GM21619 (cell line): Measurements from ENCODE around the gene RTN4.

ENCODE experiments used
- ATAC-seq: cut with Tn5 transposase; IDR thresholded peaks from one replicate; pipeline ENCODE4 v1.9.1; 2021; ENCODE audit not compliant: unreplicated experiment

Gene RTN4

DNA sequence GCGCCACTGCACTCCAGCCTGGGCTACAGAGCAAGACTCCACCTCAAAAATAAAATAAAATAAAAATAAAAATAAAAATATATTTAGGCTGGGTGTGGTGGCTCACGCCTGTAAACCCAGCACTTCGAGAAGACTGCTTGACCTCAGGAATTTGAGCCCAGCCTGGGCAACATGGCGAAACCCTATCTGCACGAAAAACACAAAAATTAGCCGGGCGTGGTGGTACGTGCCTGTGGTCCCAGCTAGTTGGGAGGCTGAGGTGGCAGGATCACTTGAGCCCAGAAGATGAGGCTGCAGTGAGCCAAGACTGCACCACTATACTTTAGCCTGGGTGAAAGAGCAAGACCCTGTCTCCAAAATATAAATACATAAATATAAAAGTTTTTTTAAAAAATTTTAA, 6.4 kb downstream of the RTN4 start:
- ATAC-seq, result no peak

DNA sequence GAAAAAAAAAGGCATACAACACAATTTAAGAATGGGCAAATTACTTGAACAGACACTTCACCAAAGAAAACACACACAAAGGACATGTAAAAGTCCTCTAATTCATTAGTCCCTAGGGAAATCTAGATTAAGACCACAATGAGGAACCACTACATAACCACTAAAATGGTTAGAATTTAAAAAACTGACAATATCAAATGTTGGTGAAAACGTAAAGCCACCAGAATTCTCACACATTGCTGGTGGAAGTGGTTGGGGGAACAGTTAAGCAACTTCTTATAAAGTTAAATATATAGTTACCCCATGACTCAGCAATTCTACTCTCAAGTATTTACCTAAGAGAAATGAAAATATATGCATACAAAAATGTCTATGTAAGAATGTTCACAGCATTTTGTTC, 11.8 kb downstream of the RTN4 start:
- no peak for ATAC-seq

DNA sequence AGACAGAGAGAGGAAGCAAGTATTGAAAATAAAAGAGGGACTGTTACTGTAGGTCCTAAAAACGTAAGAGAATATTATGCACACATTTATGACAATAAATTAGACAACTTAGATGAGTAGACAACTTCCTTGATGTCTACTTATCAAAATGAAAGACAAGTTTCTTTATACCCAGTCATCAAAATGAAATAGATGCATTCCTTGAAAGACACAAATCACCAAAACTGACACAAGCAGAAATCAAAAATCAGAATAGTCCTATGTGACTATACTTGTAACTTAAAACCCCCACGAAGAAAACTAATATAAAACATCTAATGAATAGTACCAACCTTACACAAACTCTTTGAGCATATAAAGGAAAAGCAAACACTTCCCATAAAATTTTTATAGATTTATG, 14.5 kb downstream of the RTN4 start:
- ATAC-seq, result no peak

DNA sequence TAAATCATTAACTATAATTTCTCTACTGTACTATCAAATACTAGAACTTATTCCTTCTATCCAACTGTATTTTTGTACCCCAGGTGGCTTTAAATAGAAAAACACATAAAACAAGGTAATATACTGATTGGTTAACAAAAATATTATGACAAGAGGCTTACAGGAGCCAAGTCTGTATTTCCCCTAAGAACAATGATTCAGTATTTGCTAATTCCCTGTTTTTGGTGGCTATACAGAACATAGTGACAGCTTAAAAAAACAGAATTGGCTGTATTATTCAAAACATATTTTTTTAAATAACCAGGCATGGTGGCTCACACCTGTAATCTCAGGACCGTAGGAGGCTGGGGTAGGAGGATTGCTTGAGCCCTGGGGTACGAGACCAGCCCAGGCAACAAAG, 16.3 kb downstream of the RTN4 start:
- ATAC-seq, result no peak

DNA sequence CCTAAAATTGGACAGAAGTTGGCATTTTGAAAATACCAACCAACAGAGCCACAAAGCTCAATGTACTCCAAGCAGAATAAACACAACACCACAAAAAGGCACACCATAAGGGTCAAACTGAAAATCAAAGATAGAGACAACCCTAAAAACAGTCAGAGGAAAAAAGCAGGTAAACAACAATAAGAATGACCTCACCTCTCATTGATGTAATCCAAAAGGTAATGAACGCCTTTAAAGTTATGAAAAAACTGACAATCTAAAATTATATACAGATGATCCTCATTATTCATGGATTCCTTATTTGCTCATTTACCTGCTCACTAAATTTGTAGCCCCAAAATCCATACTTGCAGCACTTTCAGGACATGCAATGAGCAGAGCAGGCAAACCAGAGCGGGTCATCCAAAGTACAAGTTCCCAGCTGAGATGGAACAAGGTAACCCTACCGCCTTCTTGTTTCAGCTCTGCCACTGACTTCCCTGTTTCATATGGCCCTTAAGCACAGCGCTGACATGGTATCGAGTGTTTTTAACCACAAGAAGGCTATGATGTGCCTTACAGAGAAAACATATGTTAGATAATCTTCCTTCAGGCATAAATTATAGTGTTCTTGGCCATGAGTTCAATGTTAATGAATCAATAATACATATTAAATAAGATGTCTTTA, 17.0 kb downstream of the RTN4 start:
- peak; percentile 92 for ATAC-seq

DNA sequence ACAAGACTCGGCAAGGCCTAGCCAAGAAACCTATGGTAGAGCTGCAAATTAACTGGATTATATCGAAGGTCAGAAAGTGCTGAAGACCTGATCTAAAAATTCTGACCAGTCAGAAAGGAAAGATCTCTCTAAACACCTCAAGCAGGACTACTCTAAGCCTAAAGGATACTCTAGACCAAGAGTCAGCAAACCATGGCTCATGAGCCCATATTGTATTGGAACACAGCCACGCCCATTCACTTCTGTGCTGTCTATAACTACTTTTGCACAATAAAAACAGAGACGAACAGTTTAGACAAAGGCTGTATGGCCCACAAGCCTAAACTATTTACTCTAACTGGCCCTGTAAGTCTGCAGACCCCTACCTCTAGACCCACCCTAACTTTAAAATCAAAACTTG, 18.7 kb downstream of the RTN4 start:
- no peak for ATAC-seq

DNA sequence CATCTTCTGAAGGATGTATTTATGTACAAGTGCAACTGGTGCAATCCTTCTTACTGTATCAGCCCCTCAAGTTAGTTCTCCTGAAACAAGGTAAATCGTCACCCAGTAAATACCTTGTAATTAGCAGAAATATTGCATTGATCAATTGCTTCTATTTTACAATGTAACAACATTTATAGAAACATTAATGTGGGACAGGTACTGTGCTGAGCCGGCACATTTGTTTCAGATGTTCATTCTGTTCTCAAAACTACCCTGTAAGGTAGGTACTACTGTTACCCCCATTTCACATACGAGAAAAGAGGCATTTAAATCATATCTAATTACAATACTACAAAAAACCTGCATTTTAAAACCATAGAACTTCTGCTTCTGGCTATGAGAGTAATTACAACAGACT, 19.5 kb downstream of the RTN4 start:
- ATAC-seq, result no peak

DNA sequence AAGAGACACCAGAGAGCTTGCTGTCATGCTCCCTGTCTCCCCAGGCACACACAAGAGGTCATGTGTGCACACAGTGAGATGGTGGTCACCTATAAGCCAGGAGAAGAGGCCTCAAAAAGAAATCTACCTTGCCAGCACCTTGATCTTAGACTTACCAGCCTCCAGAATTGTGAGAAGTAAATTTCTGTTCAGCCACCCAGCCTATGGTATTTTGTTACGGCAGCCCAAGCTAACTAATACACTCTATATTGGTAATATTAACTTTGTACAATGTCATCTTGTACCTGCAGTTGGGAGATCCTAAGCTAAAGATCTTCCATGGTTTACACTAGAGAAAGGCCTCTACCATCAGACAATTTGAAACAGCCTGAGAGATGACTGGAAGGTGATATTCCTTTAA, 21.2 kb downstream of the RTN4 start:
- ATAC-seq, result no peak

DNA sequence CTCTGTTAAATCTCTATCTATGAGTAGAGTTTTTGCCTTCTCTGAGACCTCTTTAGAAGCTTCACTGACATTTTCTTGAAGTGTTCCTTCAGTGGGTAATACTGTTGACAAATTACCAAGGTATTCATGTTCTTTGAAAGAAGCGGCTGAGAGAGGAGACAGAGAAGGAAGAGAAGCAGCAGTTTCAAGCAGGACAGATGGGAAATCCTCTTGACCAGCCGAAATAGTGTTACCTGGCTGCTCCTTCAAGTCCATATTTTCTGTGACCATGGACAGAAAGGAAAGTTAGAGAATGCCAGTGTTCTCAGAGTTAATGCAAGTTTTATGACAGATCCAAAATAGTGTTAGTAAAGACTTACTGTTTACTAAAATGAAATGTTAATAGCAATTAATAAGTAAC, 23.0 kb downstream of the RTN4 start:
- no peak for ATAC-seq

DNA sequence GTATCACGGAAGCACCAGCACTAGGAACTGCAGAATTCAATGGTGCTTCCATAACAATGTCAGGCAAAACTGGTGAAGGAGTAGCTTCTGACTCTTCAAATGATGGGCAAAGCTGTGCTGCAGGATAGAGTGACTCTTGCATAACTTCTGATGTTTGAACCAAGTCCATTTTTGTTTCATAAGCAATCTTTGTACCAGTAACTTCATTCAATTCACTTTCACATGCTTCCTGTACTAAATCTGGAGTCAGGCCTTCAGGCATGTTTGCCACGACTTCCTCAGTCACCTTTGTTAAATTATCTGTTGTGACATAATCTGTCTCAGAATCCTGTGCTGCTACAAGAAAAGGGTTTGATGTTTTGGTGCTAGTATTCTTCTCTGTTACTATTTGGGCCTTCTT, 24.0 kb downstream of the RTN4 start:
- ATAC-seq, result no peak

DNA sequence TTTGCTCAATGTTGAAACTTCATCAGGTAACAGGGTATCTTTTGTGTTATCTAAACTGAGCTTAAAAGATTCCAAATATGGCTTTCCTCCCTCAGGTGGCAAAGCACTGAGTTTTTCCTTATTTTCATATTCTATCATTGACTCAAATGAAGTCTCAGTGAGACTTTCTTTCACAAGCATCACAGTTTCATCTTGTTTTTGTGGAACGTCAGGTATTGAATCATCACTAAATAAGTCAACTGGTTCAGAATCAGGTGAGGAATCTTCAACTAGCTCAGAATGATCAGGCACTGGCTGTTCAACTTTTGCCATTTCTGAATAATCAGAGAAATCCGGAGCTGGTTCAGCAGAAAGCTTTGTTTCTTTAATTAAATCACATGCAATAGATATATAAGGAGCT, 24.6 kb downstream of the RTN4 start:
- peak; percentile 31 for ATAC-seq

DNA sequence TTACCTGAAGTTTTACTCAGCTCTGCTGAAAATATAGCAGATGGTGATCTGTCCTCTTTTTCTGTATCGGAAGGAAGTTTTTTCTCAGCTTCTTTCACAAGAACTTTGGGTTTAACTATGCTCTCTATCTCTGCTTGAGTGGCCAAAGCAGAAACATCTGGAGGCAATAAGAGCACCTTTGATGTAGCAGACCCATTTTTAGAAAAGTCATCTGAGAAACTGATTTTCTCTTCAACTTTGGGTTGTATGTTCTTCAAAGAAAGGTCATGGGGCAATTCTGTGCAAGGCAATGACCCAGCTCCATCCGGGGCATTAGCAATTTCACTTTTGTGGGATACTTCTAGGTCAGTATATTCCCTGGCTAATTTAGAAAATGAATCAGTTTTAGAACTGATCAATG, 25.2 kb downstream of the RTN4 start:
- peak; percentile 56 for ATAC-seq

DNA sequence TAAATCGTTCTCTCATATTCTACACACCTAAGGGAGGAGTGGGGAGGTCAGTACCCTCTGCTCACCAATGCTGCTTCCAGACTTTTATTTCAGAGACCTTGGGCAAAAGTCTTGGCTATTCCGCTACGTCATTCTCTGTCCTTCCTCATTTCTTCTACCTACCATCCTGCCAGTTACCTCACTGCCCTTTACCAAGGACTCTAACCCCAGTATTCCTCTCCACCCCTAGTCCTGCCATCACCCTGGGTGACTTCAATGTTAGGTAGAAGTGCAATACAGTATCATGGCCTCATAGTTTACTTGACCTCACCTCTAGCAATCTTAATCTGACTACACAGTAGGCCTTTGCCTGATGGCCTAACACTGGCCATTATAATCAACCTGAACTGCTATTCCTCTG, 27.8 kb downstream of the RTN4 start:
- ATAC-seq, result no peak

DNA sequence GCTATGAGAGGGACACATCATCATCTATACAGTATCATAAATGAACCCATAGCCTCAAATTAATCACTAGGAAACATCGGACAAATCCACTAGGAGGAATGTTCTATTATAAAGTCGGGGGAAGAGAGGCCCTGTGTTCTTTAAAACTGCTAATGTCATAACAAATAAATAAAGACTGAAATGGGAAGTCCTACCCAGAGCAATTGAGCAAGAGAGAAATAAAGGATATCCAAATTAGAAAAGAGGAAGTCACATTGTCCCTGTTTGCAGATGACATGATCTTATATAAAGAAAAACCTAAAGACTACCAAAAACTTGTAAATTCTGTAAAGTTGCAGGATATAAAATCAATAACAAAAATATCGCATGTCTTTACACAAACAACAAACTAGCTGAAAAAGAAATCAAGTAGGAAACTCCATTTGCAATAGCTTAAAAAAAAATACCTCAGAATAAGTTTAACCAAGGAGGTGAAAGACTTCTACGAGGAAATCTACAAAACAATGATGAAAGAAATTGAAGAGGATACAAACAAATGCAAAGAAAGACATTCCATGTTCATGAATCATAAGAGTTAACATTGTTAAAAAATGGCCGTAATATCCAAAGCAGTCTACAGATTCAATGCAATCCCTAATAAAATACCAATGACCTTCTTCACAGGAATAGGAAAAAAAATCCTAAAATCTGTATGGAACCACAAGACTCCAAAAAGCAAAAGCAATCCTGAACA, 30.6 kb downstream of the RTN4 start:
- ATAC-seq, result no peak

DNA sequence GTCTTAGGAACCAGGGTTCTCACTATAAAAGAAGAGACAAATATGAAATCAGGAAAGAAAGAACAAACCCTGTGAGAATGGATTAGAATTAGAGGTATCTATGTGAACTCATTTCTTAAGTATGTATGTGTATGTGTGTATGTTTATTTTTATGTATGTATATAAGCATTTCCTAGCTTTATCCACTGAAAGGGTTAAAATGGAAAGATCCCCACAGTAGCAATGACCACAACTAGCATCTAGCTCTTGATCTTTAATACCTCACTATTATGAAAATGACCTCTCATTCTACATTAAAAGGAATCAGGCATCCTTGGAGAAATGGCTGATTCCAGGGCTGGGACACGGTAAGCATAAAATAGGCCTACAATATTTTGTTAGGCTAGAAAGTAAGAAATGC, 31.6 kb downstream of the RTN4 start:
- ATAC-seq, result no peak

DNA sequence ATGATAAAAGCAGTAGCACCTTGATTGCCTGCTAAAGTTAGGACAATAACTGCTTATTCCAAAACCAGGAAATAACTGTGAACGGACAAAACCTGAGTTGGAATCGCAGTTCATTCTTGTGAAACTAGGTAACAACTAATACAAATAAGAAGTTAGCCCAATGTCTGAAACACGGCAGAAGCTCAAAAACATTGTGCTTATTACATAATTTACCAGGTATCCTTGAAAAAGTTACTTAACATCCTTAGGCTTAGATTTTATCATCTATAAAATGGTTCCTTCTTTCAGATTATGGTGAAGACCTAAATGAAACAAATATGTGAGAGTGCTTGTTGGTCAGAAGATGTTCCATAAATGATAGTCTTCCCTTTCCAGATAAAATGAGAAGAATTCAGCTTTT, 32.4 kb downstream of the RTN4 start:
- no peak for ATAC-seq

DNA sequence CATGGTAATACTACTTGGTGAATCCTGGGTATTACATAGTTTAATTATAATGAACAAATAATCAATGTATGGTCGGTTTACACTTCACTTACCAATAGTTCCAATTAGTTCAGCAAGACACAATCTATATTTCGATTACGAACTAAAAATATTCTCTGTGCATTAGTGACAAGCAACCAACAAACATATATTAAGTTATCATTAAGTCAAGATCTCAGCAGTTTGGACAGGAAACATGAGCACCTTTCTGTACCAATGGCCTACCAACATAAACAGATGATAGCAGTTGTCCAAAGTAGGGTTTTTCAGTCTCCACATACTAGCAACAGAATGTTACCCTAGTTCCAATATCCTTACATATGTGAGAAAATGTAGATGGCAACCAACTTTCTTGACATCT, 32.8 kb downstream of the RTN4 start:
- ATAC-seq, result no peak

DNA sequence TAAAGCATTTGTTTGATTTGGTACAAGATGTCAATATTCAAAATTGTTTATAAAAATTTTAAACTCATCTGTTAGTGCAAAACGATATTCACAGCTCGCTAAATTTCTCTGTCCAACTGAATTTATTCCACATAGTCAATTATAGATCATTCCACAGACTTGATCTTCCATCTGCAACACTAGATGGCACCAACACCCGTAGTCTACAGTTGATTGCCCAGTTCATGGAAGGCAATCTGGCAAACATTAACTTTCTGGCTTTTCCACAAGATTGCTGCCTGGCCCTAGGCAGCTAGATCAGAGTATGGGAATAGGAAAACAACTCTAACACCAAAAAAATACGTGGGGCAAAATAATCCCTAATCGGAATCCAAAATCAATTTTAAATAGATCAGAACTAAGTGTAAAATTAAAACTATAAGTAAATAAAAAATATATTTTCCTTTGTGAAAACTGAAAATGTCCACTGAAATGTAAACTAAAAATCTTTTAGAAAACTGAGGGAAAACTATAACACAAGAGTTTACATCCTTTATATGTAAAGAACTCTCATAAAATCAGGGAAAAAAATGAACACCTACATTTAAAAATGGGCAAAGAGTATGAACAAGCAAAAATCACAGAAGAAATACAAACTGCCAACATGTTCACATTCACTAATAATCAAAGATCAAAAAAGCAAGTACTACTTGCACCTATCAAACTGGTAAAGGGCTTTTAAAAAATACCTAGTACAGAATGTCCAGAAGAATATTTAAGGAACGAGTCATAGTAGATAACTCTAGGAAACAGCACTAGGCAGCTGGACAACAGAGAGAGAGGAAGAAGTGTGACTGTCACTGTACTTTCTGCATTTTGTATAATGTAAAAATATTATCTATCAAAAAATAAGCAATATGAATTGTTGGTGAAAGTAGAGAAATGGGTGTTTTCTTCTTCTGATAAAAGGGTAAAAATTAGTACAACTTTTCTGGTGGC, 35.0 kb downstream of the RTN4 start:
- no peak for ATAC-seq

DNA sequence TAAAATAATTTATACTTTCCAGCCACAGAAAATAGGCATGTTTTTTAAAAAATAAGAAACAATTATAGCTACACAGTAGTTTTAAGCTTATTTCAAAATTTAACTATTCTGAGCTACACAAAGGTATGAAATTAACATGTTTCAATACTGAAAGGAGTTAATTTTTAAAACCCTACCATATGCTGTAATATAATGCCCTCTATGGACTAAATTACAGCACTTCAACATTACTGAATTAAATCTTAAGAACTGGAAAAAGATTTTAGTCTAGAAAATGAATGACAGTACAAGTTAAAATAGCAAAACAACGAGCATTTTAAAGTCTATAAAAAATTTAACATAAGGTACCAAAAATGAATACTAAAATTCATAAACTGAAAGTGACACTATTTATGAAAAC, 36.3 kb downstream of the RTN4 start:
- no peak for ATAC-seq

DNA sequence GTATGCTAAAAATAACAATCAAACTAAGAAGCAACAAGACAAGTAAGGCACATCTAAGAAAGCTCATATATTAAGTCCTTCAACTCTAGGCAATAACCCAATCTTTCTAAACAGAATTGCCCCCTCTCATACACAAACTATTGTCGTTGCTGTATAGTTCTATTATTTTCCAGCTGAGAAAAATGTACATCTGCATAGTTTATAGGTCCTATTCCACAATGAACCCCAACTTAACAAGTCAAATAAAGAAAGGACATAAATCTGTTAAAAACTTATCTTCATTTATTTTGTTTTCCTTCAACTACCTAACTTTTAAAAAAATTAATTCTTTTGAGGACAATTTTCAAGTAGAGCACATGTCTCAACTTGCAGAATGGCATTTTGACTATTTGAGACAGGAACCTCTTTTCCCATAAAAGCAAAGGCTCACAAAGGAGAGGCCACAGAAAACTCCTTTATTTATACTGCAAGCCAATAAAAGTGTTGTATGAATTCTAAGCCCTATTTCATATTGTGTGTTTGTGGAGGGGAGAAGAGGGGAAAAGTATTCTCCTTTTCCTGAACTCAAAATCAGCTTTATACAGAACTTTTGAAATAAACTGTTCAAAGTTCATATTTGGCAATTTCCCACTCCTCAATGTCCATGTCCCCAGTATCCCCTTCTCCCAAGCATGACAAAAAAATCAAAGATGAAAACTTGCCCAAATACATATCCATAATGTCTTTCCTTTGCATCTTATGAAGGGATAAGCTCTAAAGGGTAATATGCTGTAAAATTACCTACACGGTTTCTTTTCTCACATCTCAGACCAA, 37.4 kb downstream of the RTN4 start:
- ATAC-seq, result no peak
